Neural progenitor cell (in vitro differentiated cells): ENCODE results near the gene KLHL7.

Source experiments
- EZH2 ChIP-seq: fragments of 200-600 bp; sonication (generic); IDR thresholded peaks from 2 replicates; pipeline ENCODE4 v1.6.1; 2017; ENCODE audit warnings: antibody characterized with exemption, mild to moderate bottlenecking, moderate library complexity
- TF ChIP-seq, protein P1 (sequence below): fragments of 200-600 bp; sonication (generic); IDR thresholded peaks from 2 replicates; pipeline ENCODE4 v1.5.1; 2017; ENCODE audit warnings: antibody characterized with exemption, mild to moderate bottlenecking

DNA sequence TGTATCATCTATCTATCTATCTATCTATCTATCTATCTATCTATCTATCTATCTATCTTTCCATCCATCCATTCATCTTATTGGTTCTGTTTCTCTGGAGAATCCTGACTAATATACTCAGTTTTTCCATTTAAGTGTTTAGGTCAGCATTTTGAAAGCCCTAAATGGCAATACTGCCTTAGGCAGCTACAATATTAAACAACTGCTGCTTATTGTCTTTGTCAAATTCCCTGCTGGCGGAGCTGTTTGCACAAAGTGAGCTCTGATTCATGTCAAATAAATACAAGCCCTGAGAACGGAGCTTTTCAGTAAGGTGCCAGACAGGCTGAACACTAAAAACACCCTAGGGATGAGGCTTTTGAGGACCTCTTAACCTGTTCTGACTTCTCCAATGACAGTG lies 7.1 kb upstream of the KLHL7 start:
- TF ChIP-seq, protein P1, sequence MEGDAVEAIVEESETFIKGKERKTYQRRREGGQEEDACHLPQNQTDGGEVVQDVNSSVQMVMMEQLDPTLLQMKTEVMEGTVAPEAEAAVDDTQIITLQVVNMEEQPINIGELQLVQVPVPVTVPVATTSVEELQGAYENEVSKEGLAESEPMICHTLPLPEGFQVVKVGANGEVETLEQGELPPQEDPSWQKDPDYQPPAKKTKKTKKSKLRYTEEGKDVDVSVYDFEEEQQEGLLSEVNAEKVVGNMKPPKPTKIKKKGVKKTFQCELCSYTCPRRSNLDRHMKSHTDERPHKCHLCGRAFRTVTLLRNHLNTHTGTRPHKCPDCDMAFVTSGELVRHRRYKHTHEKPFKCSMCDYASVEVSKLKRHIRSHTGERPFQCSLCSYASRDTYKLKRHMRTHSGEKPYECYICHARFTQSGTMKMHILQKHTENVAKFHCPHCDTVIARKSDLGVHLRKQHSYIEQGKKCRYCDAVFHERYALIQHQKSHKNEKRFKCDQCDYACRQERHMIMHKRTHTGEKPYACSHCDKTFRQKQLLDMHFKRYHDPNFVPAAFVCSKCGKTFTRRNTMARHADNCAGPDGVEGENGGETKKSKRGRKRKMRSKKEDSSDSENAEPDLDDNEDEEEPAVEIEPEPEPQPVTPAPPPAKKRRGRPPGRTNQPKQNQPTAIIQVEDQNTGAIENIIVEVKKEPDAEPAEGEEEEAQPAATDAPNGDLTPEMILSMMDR, result no peak
- no peak for TF ChIP-seq EZH2
